ENCODE results near the gene GOLT1A. TPM values are rescaled to one million over a fixed set of nuclear protein-coding genes. Genes with fewer than 3 reads are reported as not detected.

Gene GOLT1A
- total and polyA plus RNA-seq, 5 experiments from 2014 or later: 0.32 to 0.88 (median 0.79) TPM; not detected in 2

DNA sequence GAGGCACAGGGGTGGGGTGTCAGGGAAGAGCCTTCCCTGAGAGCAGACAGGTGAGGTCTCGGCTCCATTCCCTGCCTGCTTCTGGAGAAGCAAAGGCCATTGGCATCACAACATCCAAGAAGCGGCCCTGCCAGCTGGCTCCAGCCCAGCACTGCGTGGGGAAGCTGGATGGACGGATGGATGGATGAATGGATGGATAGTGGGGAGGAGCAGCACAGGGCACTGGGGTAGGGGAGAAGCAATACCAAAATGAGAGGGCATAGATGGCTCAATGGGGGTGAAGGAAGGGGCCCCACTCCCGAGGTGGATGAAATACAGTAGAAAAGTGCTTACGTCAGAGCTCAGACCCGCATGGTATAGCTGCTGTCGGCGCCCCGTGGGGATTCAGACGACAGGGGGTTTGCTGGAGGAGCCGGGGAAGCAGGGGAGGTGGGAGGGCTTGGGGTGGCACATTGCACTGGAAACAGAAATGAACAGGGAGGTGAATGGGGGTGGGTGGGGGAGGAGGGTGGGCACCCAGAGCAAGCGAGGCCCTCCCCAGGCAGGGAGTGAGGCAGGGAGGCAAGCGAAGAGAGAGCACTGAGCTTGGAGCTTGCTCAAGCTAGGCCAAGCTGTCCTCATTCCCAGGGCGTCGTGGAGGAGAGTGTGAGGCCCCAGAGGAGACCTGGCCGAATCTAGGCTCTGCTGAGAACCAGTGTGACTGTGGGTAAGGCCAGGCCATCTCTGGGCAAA, 9.5 kb upstream of the GOLT1A start:
- POLR2A ChIA-PET: no interaction called here
- H3K27me3 Mint-ChIP-seq: no peaks in the 10 kb centered on the region
- H3K9me3 Mint-ChIP-seq: no peaks in the 10 kb centered on the region
- ATAC-seq (no peak), DNase-seq (no peak)
- H3K4me3 Mint-ChIP-seq: no peak overlapping the region
- H3K27ac Mint-ChIP-seq: peak overlapping the region in 1 of 10 donors; percentile 63
- no peaks in the 10 kb centered on the region for H3K36me3 Mint-ChIP-seq
- H3K4me1 Mint-ChIP-seq: peaks cover 6 to 9% (median 8%) of the 10 kb centered on the region in 4 donors

DNA sequence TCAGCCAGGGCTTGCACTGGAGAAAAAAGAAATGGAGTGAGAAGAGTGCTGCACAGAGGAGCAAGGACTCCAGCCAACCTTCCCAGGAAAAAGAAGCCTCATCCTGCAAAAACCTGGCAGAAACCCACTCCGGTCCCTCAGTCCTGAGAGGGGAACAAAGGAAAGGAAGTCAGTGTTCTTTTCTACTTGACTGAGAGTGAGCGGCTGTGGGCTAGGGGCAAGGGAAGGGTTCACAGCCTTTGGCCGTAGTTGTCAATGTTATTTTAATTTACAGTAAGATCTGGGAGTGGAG, 8.9 kb upstream of the GOLT1A start:
- Mint-ChIP-seq H3K36me3 (no peaks in the 10 kb centered on the region), H3K4me3 (no peak overlapping the region), H3K9me3 (no peaks in the 10 kb centered on the region), H3K4me1 (peaks cover 6 to 14% (median 10%) of the 10 kb centered on the region in 4 donors), H3K27me3 (no peaks in the 10 kb centered on the region), H3K27ac (peak overlapping the region in 1 of 10 donors; percentile 63)
- POLR2A ChIA-PET: no interaction called here
- ATAC-seq (no peak), DNase-seq (no peak)

DNA sequence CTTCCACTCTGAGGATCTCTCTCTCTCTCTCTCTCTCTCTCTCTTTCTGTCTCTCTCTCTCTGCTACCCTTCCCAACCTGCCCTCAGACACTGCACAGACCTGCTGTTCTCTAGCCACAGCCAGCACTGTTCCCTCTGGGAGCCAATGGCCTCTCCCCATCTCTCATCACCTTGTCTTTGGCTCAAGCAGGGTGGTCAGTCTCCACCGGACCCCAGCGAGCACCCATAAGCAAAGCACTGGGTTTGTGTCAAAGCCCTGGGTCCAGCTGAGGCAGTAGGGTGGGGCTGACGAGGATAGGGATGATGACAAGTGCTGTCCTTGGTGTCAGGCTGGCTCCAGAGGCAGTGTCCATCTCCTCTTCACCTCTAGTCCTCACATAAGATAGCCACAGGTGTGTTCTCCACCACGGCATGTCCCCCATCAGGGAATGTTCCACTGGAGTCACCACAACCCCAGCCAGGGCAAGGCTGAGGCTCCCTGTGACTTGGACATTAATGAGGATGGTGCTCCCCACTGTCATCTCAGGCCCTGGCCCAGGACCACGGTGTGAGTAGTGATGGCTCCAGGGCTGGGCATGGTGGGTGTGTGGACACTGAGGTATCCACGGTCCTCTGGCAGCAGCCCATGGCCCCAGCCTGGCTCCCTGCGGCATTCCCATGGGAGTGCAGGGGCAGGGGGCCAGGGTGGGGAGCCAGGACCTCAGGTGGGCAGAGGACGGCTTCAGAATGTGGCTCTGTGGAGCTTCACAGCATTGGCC, 8.4 kb upstream of the GOLT1A start:
- Mint-ChIP-seq H3K4me3 (no peak overlapping the region), H3K9me3 (no peaks in the 10 kb centered on the region), H3K27me3 (no peaks in the 10 kb centered on the region), H3K36me3 (no peaks in the 10 kb centered on the region), H3K4me1 (peaks cover 6 to 14% (median 10%) of the 10 kb centered on the region in 4 donors), H3K27ac (peak overlapping the region in 2 of 10 donors; percentile 5 to 18)
- ATAC-seq (no peak), DNase-seq (no peak)
- POLR2A ChIA-PET: no interaction called here

DNA sequence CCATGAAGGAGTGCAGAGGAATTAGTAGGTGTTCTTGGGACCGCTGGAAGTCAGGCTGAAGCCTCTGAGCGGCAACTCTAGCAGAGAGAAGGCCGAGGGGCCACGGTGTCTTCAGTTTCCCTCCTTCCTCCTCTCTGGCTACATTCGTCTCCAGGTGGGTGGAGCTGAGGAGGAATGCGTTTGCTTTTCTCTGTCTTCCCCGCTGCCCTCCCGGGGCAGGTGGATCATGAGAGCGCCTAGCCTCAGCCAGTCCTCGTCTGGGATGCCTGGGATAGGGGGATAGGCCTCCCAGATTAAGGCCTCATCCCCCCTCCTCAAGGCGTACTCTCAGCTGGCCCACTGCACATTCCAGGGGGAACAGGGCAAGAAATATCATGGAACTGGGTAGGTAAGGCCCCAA, 7.5 kb upstream of the GOLT1A start:
- H3K27ac Mint-ChIP-seq: no peak overlapping the region
- peaks cover 6 to 14% (median 10%) of the 10 kb centered on the region in 4 donors for H3K4me1 Mint-ChIP-seq
- no peaks in the 10 kb centered on the region for H3K9me3 Mint-ChIP-seq
- DNase-seq (no peak), ATAC-seq (no peak)
- no peaks in the 10 kb centered on the region for H3K36me3 Mint-ChIP-seq
- no peaks in the 10 kb centered on the region for H3K27me3 Mint-ChIP-seq
- POLR2A ChIA-PET: no interaction called here
- no peak overlapping the region for H3K4me3 Mint-ChIP-seq

DNA sequence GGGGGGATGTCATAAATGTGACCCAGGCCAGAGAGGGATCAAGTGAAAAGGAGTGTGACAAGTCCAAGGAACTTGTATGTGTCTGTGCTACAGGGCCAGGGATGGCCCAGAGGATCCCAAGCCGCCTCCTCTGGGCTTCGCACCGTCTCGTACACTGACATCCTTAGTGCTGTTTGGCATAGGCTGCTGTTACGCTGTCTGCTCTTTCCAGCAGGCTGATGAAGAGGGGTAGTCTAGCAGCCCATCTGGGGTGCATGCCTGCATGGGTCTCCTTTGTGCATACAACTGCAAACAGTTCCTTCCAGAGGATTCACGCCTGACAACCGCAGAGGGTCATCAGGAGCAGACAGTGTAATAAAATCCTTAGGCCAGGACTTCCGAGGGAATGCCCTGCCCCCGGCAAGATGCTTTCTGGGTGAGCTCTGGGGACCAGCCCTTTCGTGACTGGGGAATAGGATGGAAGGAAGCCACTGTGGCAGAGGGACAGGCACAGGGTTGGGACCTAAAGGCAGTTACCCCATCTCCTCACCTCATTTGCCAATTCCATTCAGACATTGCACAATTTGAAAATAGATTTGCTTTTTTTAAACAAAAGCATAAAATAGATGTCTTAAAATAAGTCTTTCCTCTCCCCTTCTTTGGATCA, 6.3 kb upstream of the GOLT1A start:
- DNase-seq: no peak
- H3K4me1 Mint-ChIP-seq: peaks cover 6 to 14% (median 10%) of the 10 kb centered on the region in 4 donors
- no peaks in the 10 kb centered on the region for H3K27me3 Mint-ChIP-seq
- POLR2A ChIA-PET: interaction anchor here (0.6 kb wide), 1 partner anchor 277 kb away, joined by 5 read pairs; no protein-coding TSS in a partner anchor
- no peak for ATAC-seq
- no peak overlapping the region for H3K4me3 Mint-ChIP-seq
- H3K9me3 Mint-ChIP-seq: no peaks in the 10 kb centered on the region
- H3K27ac Mint-ChIP-seq: peak overlapping the region in 2 of 10 donors; percentile 68 to 80
- H3K36me3 Mint-ChIP-seq: no peaks in the 10 kb centered on the region

DNA sequence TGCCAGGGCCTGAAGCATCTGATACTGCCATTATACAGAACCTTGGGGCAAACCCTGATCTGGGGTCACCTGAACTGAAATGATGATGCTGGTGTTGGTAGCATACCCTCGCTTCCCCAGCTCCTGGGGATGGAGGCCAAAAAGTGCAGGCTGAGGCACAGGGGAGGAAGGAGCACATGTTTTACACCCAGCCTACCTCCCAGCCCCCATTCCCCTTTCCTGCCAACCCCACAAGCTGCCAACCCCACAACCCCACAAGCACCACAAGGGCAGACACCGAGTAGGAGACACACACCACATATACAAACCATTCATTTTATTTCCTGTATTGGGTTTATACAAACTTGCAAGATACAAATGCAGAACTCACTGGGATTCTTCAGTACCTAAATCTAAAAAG, 4.8 kb upstream of the GOLT1A start:
- peaks cover 11 to 17% (median 14%) of the 10 kb centered on the region in 4 donors for H3K4me1 Mint-ChIP-seq
- ATAC-seq: peak in 1 of 2 donors; percentile 50
- H3K36me3 Mint-ChIP-seq: no peaks in the 10 kb centered on the region
- H3K27me3 Mint-ChIP-seq: peaks cover 0 to 3% (median 0%) of the 10 kb centered on the region in 5 donors
- peak in 1 of 10 donors; percentile 14 for DNase-seq
- POLR2A ChIA-PET: no interaction called here
- no peaks in the 10 kb centered on the region for H3K9me3 Mint-ChIP-seq
- peak overlapping the region in 4 of 10 donors; percentile 19 to 34 (median 24) for H3K27ac Mint-ChIP-seq
- H3K4me3 Mint-ChIP-seq: no peak overlapping the region

DNA sequence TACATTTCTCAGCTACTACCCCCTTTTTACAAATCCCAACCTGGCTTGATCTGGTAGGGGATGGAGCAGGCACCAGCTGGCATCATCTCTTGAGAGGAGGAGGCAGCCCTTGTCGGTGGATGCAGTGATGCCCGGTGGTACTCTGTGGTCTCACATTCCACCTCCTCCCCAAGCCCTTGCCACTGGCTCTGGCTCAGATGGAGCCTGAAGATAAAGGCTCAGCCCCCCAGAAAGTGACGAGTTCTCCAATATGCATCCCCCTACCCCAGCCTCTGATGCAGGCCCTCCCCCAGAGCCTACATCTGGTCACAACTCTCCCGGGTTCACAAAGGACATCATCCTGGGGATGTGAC, 3.8 kb upstream of the GOLT1A start:
- Mint-ChIP-seq H3K27me3 (peaks cover 0 to 3% (median 0%) of the 10 kb centered on the region in 5 donors), H3K4me3 (no peak overlapping the region), H3K4me1 (peaks cover 13 to 17% (median 14%) of the 10 kb centered on the region in 4 donors), H3K9me3 (no peaks in the 10 kb centered on the region), H3K36me3 (no peaks in the 10 kb centered on the region), H3K27ac (peak overlapping the region in 1 of 10 donors; percentile 26)
- DNase-seq (no peak), ATAC-seq (no peak)
- POLR2A ChIA-PET: no interaction called here

DNA sequence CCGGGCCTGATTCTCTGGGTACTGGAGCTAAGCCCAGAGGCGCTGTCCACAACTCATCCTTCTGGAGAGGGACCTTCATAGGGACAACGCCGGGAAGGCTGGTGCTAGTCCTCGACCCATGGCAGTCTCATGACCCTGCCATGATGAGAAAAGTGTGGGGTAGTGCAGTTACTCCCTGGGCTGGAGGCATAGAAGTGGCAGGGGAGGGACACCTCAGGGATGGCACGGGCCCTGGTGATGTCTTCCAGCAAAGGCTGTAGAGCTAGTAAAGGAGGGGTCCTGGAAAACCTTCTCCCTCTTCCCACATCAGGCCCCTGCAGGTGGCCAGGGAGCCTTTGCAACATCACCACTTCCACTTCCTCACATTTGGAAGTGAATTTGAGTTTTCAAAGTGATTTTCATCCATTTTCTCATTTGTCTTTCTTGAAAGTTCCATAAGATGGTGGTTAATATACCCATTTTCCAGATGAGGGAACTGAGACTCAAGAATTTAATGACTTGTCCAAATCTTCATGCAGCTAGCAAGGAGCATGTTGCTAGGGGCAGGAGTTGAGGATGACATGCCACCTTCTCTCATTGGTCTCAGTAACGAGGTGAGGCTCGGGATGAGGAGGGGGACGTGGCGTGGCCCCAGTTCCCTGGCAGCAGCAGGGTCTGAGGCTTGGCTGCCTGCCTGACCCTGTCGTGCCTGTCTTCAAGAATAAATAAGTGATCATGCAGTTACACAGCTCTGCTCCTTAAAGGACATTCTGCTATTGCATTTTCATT, 3.3 kb upstream of the GOLT1A start:
- Mint-ChIP-seq H3K27ac (peak overlapping the region in 1 of 10 donors; percentile 26), H3K4me1 (peaks cover 13 to 17% (median 14%) of the 10 kb centered on the region in 4 donors), H3K4me3 (no peak overlapping the region), H3K36me3 (no peaks in the 10 kb centered on the region), H3K9me3 (no peaks in the 10 kb centered on the region), H3K27me3 (peaks cover 0 to 3% (median 0%) of the 10 kb centered on the region in 5 donors)
- POLR2A ChIA-PET: no interaction called here
- ATAC-seq (no peak), DNase-seq (no peak)

DNA sequence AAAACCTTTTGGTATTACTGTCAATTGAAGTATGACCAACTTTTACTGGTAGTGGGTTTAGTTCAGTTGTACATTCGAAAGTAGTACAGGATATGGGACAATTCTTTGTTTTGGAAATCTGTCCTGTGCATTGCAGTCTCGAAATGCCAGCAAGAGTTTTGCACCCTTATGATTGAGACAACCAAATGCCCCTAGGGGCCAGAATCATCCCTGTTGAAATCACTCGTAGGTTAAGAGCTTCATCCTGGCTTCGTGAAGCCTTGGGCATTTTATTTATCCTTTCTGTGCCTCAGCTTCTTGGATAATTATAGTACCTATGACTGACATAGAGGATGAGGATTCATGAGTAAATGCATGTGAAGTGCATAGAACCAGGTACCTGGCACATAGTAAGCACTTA, 2.4 kb upstream of the GOLT1A start:
- ATAC-seq (no peak), DNase-seq (no peak)
- Mint-ChIP-seq H3K27ac (no peak overlapping the region), H3K4me3 (no peak overlapping the region), H3K9me3 (no peaks in the 10 kb centered on the region), H3K4me1 (peaks cover 13 to 17% (median 14%) of the 10 kb centered on the region in 4 donors), H3K27me3 (peaks cover 0 to 3% (median 0%) of the 10 kb centered on the region in 5 donors), H3K36me3 (no peaks in the 10 kb centered on the region)
- POLR2A ChIA-PET: no interaction called here

DNA sequence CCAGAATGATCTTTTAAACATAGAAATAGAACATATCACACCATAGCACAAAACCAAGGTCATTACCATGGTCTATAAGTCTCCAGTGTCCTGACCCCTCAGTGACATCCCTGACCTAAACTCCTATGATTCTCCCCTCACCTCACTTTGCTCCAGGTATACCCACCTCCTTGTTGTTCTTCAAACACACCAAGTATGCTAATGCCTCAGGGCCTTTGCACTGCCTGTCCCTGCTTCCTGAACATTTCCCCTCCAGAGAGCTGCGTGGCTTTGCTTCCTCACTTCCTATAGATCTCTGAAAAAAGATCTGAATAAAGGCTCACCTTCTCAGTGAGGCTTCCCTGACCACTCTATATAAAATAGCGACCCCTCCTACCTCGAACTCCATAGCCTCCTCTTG, 1.1 kb downstream of the GOLT1A start:
- Mint-ChIP-seq H3K4me3 (no peak overlapping the region), H3K27me3 (peaks cover 0 to 5% (median 0%) of the 10 kb centered on the region in 5 donors), H3K36me3 (no peaks in the 10 kb centered on the region), H3K27ac (no peak overlapping the region), H3K4me1 (peaks cover 0 to 7% (median 5%) of the 10 kb centered on the region in 4 donors), H3K9me3 (no peaks in the 10 kb centered on the region)
- ATAC-seq (no peak), DNase-seq (no peak)
- POLR2A ChIA-PET: no interaction called here

DNA sequence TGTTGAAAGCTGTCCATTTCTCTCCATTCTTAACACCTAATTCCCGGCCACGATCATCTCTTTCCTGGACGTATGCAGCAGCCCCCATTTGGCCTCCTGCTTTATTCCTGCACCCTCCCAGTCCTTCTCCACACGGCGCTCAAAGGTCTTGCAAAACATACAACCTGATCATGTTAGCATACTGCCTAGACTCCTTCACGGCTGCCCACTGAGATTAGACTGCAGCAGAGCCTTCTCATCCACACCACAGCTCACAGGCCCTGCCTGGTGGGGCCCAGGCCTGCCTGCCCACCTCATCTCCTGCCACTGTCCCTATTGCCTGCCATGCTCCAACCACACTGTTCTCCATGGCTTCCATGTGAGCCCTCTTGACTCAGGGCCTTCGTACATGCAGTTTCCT, 2.7 kb downstream of the GOLT1A start:
- H3K36me3 Mint-ChIP-seq: no peaks in the 10 kb centered on the region
- ATAC-seq (no peak), DNase-seq (no peak)
- no peak overlapping the region for H3K4me3 Mint-ChIP-seq
- peaks cover 0 to 15% (median 11%) of the 10 kb centered on the region in 5 donors for H3K27me3 Mint-ChIP-seq
- H3K27ac Mint-ChIP-seq: no peak overlapping the region
- H3K9me3 Mint-ChIP-seq: no peaks in the 10 kb centered on the region
- POLR2A ChIA-PET: no interaction called here
- H3K4me1 Mint-ChIP-seq: peaks cover 0 to 13% (median 9%) of the 10 kb centered on the region in 4 donors

DNA sequence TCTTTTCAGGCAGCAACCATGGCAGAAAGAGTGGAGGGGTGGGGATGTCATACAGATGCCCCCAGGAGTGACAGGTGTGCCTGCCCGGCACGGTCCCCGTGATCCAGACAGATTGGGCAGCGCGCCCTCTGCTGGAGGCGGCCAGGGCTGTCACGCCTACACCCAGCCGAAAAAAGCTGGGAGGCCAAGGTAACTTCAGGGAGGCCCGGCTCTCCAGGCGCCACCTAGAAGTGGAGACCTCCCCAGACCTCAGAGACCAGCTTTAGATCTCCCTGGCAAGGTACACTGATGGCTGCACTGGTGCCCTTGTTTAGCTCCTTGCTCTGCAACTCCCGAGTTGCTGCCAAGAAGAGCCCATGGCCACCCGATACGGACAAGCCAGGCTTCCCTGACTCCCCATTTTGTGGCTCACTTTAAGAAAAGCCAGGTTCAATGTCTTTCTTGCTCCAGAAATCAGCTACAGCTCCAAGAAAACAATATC, 6.6 kb downstream of the GOLT1A start:
- POLR2A ChIA-PET: no interaction called here
- H3K27me3 Mint-ChIP-seq: peaks cover 0 to 39% (median 23%) of the 10 kb centered on the region in 5 donors
- H3K27ac Mint-ChIP-seq: no peak overlapping the region
- ATAC-seq (peak; percentile 94 to 99), DNase-seq (peak; percentile 52 to 84 (median 71))
- H3K36me3 Mint-ChIP-seq: no peaks in the 10 kb centered on the region
- H3K4me3 Mint-ChIP-seq: no peak overlapping the region
- H3K4me1 Mint-ChIP-seq: peaks cover 8 to 18% (median 13%) of the 10 kb centered on the region in 4 donors
- H3K9me3 Mint-ChIP-seq: no peaks in the 10 kb centered on the region
